ENCODE data around the gene PLA2G12B. TPM values are rescaled to one million over a fixed set of nuclear protein-coding genes. Genes with fewer than 3 reads are reported as not detected.

PLA2G12B gene
- total and polyA plus RNA-seq, 7 donors: 3.2 to 7.2 (median 6.7) TPM; not detected in 4

- intact Hi-C loops (cut with DNase I): no loop called here
- DNase-seq: no peak
- WGBS, 2 donors: 93% methylated on average over 6 of the region's 6 CpGs
- no peak overlapping the region for H3K27ac ChIP-seq
- H3K27me3 ChIP-seq: no peaks in the 10 kb centered on the region
- no peaks in the 10 kb centered on the region for H3K36me3 ChIP-seq
- H3K9me3 ChIP-seq: no peaks in the 10 kb centered on the region
- H3K4me1 ChIP-seq: no peaks in the 10 kb centered on the region
- no peak overlapping the region for H3K4me3 ChIP-seq
- no peak for TF ChIP-seq EP300 (IDR thresholded peaks at IDR 0.05)
- no peak for TF ChIP-seq CTCF (IDR thresholded peaks at IDR 0.05)
- no peak for TF ChIP-seq POLR2A (IDR thresholded peaks at IDR 0.05)
These were observed 19.2 kb downstream of the PLA2G12B start for GRCh38 chr10:72935361-72935760.

- H3K27me3 ChIP-seq: no peaks in the 10 kb centered on the region
- no peak overlapping the region for H3K4me3 ChIP-seq
- no peaks in the 10 kb centered on the region for H3K36me3 ChIP-seq
- H3K9me3 ChIP-seq: no peaks in the 10 kb centered on the region
- WGBS, 2 donors: 90 to 92% methylated on average over 20 of the region's 20 CpGs
- DNase-seq: no peak
- no peak overlapping the region for H3K27ac ChIP-seq
- TF ChIP-seq CTCF (IDR thresholded peaks at IDR 0.05) (no peak), EP300 (IDR thresholded peaks at IDR 0.05) (no peak), POLR2A (IDR thresholded peaks at IDR 0.05) (no peak), POLR2AphosphoS5 (IDR thresholded peaks at IDR 0.05) (no peak)
- intact Hi-C loops (cut with DNase I): no loop called here
- no peaks in the 10 kb centered on the region for H3K4me1 ChIP-seq
These were observed 22.2 kb downstream of the PLA2G12B start for GRCh38 chr10:72932259-72933015.

GRCh38 chr10:72930276-72930675 is 24.3 kb downstream of the PLA2G12B start:
- H3K4me1 ChIP-seq: no peaks in the 10 kb centered on the region
- H3K4me3 ChIP-seq: no peak overlapping the region
- WGBS, 2 donors: 90 to 91% methylated on average over 2 of the region's 2 CpGs
- no peaks in the 10 kb centered on the region for H3K27me3 ChIP-seq
- intact Hi-C loops (cut with DNase I): no loop called here
- H3K36me3 ChIP-seq: no peaks in the 10 kb centered on the region
- TF ChIP-seq CTCF (IDR thresholded peaks at IDR 0.05): no peak
- TF ChIP-seq POLR2AphosphoS5 (IDR thresholded peaks at IDR 0.05): no peak
- TF ChIP-seq EP300 (IDR thresholded peaks at IDR 0.05): no peak
- no peak overlapping the region for H3K27ac ChIP-seq
- no peak for DNase-seq
- H3K9me3 ChIP-seq: no peaks in the 10 kb centered on the region

- no peaks in the 10 kb centered on the region for H3K4me1 ChIP-seq
- H3K4me3 ChIP-seq: no peak overlapping the region
- H3K27ac ChIP-seq: no peak overlapping the region
- 86 to 96% methylated on average over 5 of the region's 5 CpGs for WGBS, 2 donors
- H3K27me3 ChIP-seq: no peaks in the 10 kb centered on the region
- no peak for DNase-seq
- TF ChIP-seq CTCF (IDR thresholded peaks at IDR 0.05): no peak
- no peak for TF ChIP-seq EP300 (IDR thresholded peaks at IDR 0.05)
- no peak for TF ChIP-seq POLR2A (IDR thresholded peaks at IDR 0.05)
- no peak for TF ChIP-seq POLR2AphosphoS5 (IDR thresholded peaks at IDR 0.05)
- H3K9me3 ChIP-seq: no peaks in the 10 kb centered on the region
- intact Hi-C loops (cut with DNase I): no loop called here
- H3K36me3 ChIP-seq: no peaks in the 10 kb centered on the region
These were observed 25.8 kb downstream of the PLA2G12B start for GRCh38 chr10:72928798-72929197.

- Histone ChIP-seq H3K4me1 (no peaks in the 10 kb centered on the region), H3K9me3 (no peaks in the 10 kb centered on the region), H3K36me3 (no peaks in the 10 kb centered on the region), H3K4me3 (no peak overlapping the region), H3K27ac (no peak overlapping the region), H3K27me3 (no peaks in the 10 kb centered on the region)
- 45 to 68% methylated on average over 5 of the region's 5 CpGs for WGBS, 2 donors
- no peak for TF ChIP-seq POLR2A (IDR thresholded peaks at IDR 0.05)
- no peak for TF ChIP-seq CTCF (IDR thresholded peaks at IDR 0.05)
- TF ChIP-seq POLR2AphosphoS5 (IDR thresholded peaks at IDR 0.05): no peak
- TF ChIP-seq EP300 (IDR thresholded peaks at IDR 0.05): no peak
- no peak for DNase-seq
- intact Hi-C loops (cut with DNase I): no loop called here
These were observed 27.1 kb downstream of the PLA2G12B start for GRCh38 chr10:72927485-72927884.
